GM23338 (cell line): Measurements from ENCODE around the gene INPP5A. TPM values are rescaled to one million over a fixed set of nuclear protein-coding genes. Genes with fewer than 3 reads are reported as not detected.

Source experiments
- ATAC-seq: fragments of 200-7000 bp; cut with Tn5 transposase; 3 replicates; pipeline ENCODE4 v1.9.1; 2020
- DNase-seq: peaks from one replicate; pipeline ENCODE4 v3.0.0-alpha.2; 2015; ENCODE audit warnings: low spot score
- H2AFZ ChIP-seq: fragments of 200-600 bp; sonication (generic); 2 replicates; pipeline ENCODE4 v1.8.0; 2016; ENCODE audit warnings: antibody characterized with exemption, mild to moderate bottlenecking, moderate library complexity
- H3F3A ChIP-seq: fragments of 200-600 bp; sonication (generic); replicated peaks from 2 replicates; pipeline ENCODE4 v1.8.0; 2017; ENCODE audit warnings: antibody characterized with exemption, mixed run types, low read depth
- H3K27ac ChIP-seq: fragments of 200-600 bp; sonication (generic); 2 replicates; pipeline ENCODE4 v1.6.1; 2016; ENCODE audit warnings: low read depth
- H3K27me3 ChIP-seq: fragments of 200-600 bp; sonication (generic); 2 replicates; pipeline ENCODE4 v1.8.0; 2016; ENCODE audit warnings: mild to moderate bottlenecking, mixed run types, moderate library complexity; ENCODE audit not compliant: insufficient read depth
- H3K36me3 ChIP-seq: fragments of 200-600 bp; sonication (generic); 2 replicates; pipeline ENCODE4 v1.8.0; 2016; ENCODE audit warnings: mild to moderate bottlenecking; ENCODE audit not compliant: insufficient read depth
- H3K4me1 ChIP-seq: fragments of 200-600 bp; sonication (generic); 2 replicates; pipeline ENCODE4 v1.8.0; 2016; ENCODE audit warnings: mild to moderate bottlenecking, moderate library complexity; ENCODE audit not compliant: insufficient read depth
- H3K4me2 ChIP-seq: fragments of 200-600 bp; sonication (generic); 2 replicates; pipeline ENCODE4 v1.7.1; 2017; ENCODE audit warnings: mixed run types
- H3K4me3 ChIP-seq: fragments of 200-600 bp; sonication (generic); 2 replicates; pipeline ENCODE4 v1.6.1; 2016; ENCODE audit warnings: mixed run types
- H3K79me2 ChIP-seq: fragments of 200-600 bp; sonication (generic); replicated peaks from 2 replicates; pipeline ENCODE4 v1.8.0; 2017; ENCODE audit warnings: mild to moderate bottlenecking; ENCODE audit not compliant: insufficient read depth
- H3K9me2 ChIP-seq: fragments of 200-600 bp; sonication (generic); 2 replicates; pipeline ENCODE4 v1.8.0; 2017; ENCODE audit not compliant: insufficient read depth
- H4K20me1 ChIP-seq: fragments of 200-600 bp; sonication (generic); replicated peaks from 2 replicates; pipeline ENCODE4 v1.8.0; 2017; ENCODE audit warnings: mild to moderate bottlenecking; ENCODE audit not compliant: insufficient read depth
- H3K27ac Mint-ChIP-seq: 2 replicates; pipeline ENCODE4 v1.8.0; 2020; ENCODE audit warnings: inconsistent platforms, mild to moderate bottlenecking, moderate library complexity, mixed read lengths
- H3K27me3 Mint-ChIP-seq: 3 replicates; pipeline ENCODE4 v1.8.0; 2022; ENCODE audit warnings: low read depth, mild to moderate bottlenecking, moderate library complexity, mixed read lengths, inconsistent platforms; ENCODE audit not compliant: insufficient read depth, poor library complexity
- H3K36me3 Mint-ChIP-seq: 3 replicates; pipeline ENCODE4 v1.8.0; 2021; ENCODE audit warnings: low read depth, mild to moderate bottlenecking, inconsistent platforms, moderate library complexity, mixed read lengths
- H3K4me1 Mint-ChIP-seq: 3 replicates; pipeline ENCODE4 v1.8.0; 2020; ENCODE audit warnings: mild to moderate bottlenecking, inconsistent platforms, mixed read lengths
- H3K4me3 Mint-ChIP-seq: 3 replicates; pipeline ENCODE4 v1.8.0; 2021; ENCODE audit warnings: moderate library complexity, mild to moderate bottlenecking, inconsistent platforms, mixed read lengths
- H3K9me3 Mint-ChIP-seq: 3 replicates; pipeline ENCODE4 v1.8.0; 2020; ENCODE audit warnings: moderate library complexity, mild to moderate bottlenecking, inconsistent platforms, mixed read lengths
- CREB1 ChIP-seq: fragments of 250-450 bp; sonication (Bioruptor Pico); IDR thresholded peaks from 2 replicates; pipeline ENCODE4 v1.5.0; 2020; ENCODE audit warnings: low read depth, mild to moderate bottlenecking, moderate library complexity
- CTCF ChIP-seq, 2 experiments: fragments of 200-600 bp in 1 of 2; sonication (generic) in 1 of 2; conservative IDR thresholded peaks; 2 replicates each; pipeline versions ENCODE4 v1.5.1 to v1.6.1; 2016 to 2017; ENCODE audit warnings: antibody characterized with exemption in 2 of 2, low read depth in 2 of 2, mild to moderate bottlenecking in 2 of 2, moderate library complexity in 1 of 2
- ETS1 ChIP-seq: IDR thresholded peaks from 2 replicates; pipeline ENCODE4 v1.6.1; 2016; ENCODE audit warnings: antibody characterized with exemption
- EZH2 ChIP-seq: fragments of 200-600 bp; sonication (generic); IDR thresholded peaks from one replicate; pipeline ENCODE4 v1.8.0; 2017; ENCODE audit warnings: antibody characterized with exemption, mild to moderate bottlenecking, low read depth; ENCODE audit not compliant: unreplicated experiment
- EZH2phosphoT487 ChIP-seq: fragments of 200-600 bp; sonication (generic); IDR thresholded peaks from one replicate; pipeline ENCODE4 v1.8.1; 2018; ENCODE audit warnings: antibody characterized with exemption; ENCODE audit not compliant: unreplicated experiment
- JUNB ChIP-seq: IDR thresholded peaks from one replicate; pipeline ENCODE4 v1.6.1; 2016; ENCODE audit warnings: antibody characterized with exemption; ENCODE audit not compliant: unreplicated experiment
- NANOG ChIP-seq: IDR thresholded peaks from 2 replicates; pipeline ENCODE4 v1.6.1; 2016; ENCODE audit warnings: antibody characterized with exemption, borderline replicate concordance
- POLR2AphosphoS5 ChIP-seq: IDR thresholded peaks from 2 replicates; pipeline ENCODE4 v1.6.1; 2016; ENCODE audit warnings: antibody characterized with exemption, low read depth
- REST ChIP-seq: IDR thresholded peaks from one replicate; pipeline ENCODE4 v1.6.1; 2018; ENCODE audit warnings: antibody characterized with exemption; ENCODE audit not compliant: unreplicated experiment
- STAT1 ChIP-seq: IDR thresholded peaks from one replicate; pipeline ENCODE4 v1.6.1; 2016; ENCODE audit warnings: antibody characterized with exemption; ENCODE audit not compliant: unreplicated experiment
- ZNF114 ChIP-seq: fragments of 250-450 bp; sonication (Bioruptor Pico); IDR thresholded peaks from 2 replicates; pipeline ENCODE4 v1.5.0; 2020; ENCODE audit warnings: mild to moderate bottlenecking, moderate library complexity
- ZNF331 ChIP-seq: fragments of 250-450 bp; sonication (Bioruptor Pico); IDR thresholded peaks from 2 replicates; pipeline ENCODE4 v1.5.0; 2020; ENCODE audit warnings: low read depth, mild to moderate bottlenecking, moderate library complexity
- ZNF462 ChIP-seq: fragments of 250-450 bp; sonication (Bioruptor Pico); IDR thresholded peaks from 2 replicates; pipeline ENCODE4 v1.5.0; 2020; ENCODE audit warnings: mild to moderate bottlenecking, moderate library complexity
- polyA plus RNA-seq: library from polyadenylated mRNA; unstranded; fragments of >200 nt; fragmentation: Nextera tagmentation; extraction: Ambion mirVana; gene quantifications from 2 replicates; pipeline ENCODE4 v1.2.1, GENCODE V29; 2016
- total RNA-seq: library from RNA; depleted of rRNA; stranded (reverse); fragments of >200 nt; shearing (Covaris generic); gene quantifications from 2 replicates; pipeline ENCODE4 v1.2.3, GENCODE V29; 2014

Gene INPP5A
- total and polyA plus RNA-seq, 2 experiments from 2014 or later: 5.9 to 40.6 TPM

- no peaks in the 10 kb centered on the region for H3K27me3 ChIP-seq
- no peaks in the 10 kb centered on the region for H3K4me1 ChIP-seq
- H3K4me2 ChIP-seq: no peak overlapping the region
- Mint-ChIP-seq H3K9me3 (peaks cover 21% of the 10 kb centered on the region), H3K27ac (no peak overlapping the region), H3K36me3 (peaks cover 10% of the 10 kb centered on the region), H3K27me3 (peaks cover under 1% of the 10 kb centered on the region), H3K4me1 (no peaks in the 10 kb centered on the region), H3K4me3 (no peak overlapping the region)
- no peak for ATAC-seq
- DNase-seq: no peak
- no peaks in the 10 kb centered on the region for H3K36me3 ChIP-seq
- no peaks in the 10 kb centered on the region for H4K20me1 ChIP-seq
- no peak overlapping the region for H2AFZ ChIP-seq
- no peak overlapping the region for H3K27ac ChIP-seq
- H3K9me2 ChIP-seq: no peaks in the 10 kb centered on the region
- H3K79me2 ChIP-seq: no peaks in the 10 kb centered on the region
- no peak overlapping the region for H3K4me3 ChIP-seq
- TF ChIP-seq EZH2phosphoT487 (no peak), NANOG (no peak), POLR2AphosphoS5 (no peak), ZNF331 (CRISPR knock-in tag) (no peak), EZH2 (no peak), JUNB (no peak), ETS1 (no peak), ZNF114 (CRISPR knock-in tag) (no peak), ZNF462 (no peak), STAT1 (no peak), CTCF (conservative IDR thresholded peaks at IDR 0.05; ENCODE audit: low read depth in 2 of 2) (no peak), REST (no peak), CREB1 (no peak)
- no peaks in the 10 kb centered on the region for H3F3A ChIP-seq
These were observed 142.1 kb downstream of the INPP5A start for GRCh38 chr10:132679640-132680039.
